Measurements from ENCODE around the gene ABRACL.

DNA sequence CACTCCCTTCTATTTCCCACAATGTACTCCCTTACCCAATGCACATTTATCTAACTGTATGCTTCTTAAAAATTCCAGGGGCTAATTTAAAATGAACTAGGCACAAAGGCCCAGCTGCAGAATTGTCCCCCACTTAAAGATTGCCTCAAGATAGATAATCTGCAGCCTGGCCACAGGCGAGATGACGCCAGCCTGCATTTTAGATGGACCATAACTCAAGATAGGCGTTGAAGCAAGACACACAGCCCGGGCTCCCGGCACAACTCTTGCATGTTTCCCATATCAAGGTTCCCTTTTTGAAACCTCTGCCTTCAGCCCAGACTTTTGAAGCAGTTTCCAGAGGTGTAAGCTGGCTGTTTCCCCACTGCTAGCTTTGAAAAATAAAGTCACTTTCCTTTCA lies 37.3 kb upstream of the ABRACL start:
- TF ChIP-seq, protein P1, sequence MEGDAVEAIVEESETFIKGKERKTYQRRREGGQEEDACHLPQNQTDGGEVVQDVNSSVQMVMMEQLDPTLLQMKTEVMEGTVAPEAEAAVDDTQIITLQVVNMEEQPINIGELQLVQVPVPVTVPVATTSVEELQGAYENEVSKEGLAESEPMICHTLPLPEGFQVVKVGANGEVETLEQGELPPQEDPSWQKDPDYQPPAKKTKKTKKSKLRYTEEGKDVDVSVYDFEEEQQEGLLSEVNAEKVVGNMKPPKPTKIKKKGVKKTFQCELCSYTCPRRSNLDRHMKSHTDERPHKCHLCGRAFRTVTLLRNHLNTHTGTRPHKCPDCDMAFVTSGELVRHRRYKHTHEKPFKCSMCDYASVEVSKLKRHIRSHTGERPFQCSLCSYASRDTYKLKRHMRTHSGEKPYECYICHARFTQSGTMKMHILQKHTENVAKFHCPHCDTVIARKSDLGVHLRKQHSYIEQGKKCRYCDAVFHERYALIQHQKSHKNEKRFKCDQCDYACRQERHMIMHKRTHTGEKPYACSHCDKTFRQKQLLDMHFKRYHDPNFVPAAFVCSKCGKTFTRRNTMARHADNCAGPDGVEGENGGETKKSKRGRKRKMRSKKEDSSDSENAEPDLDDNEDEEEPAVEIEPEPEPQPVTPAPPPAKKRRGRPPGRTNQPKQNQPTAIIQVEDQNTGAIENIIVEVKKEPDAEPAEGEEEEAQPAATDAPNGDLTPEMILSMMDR (IDR thresholded peaks at IDR 0.05; ENCODE audit: low read depth, low read length), result no peak
- no peak for TF ChIP-seq EZH2phosphoT487 (IDR thresholded peaks at IDR 0.05; ENCODE audit: low read depth)
